Sigmoid colon (tissue), 4 donors: ENCODE measurements around the gene TRIM59.

Experiments
- CTCF ChIP-seq, 4 experiments: fragments of 450-650 bp in 3 of 4; fragments of 200-600 bp in 1 of 4; IDR thresholded peaks; one replicate each; pipeline ENCODE4 v1.5.1; 2016 to 2019; ENCODE audit warnings: antibody characterized with exemption in 4 of 4, mild to moderate bottlenecking in 3 of 4, moderate library complexity in 2 of 4
- POLR2AphosphoS5 ChIP-seq, 4 donors: sonication (generic); formaldehyde crosslinking; IDR thresholded peaks; one replicate each; pipeline ENCODE4 v1.6.1; 2017; ENCODE audit warnings: antibody characterized with exemption in 4 of 4

- TF ChIP-seq CTCF (IDR thresholded peaks at IDR 0.05) = no peak
- TF ChIP-seq POLR2AphosphoS5 (IDR thresholded peaks at IDR 0.05) = no peak
Observed at GRCh38 chr3:160390565-160391138, 58.9 kb downstream of the TRIM59 start.
